HCT116 (cell line): ENCODE measurements around the gene TRIM56. TPM values are rescaled to one million over a fixed set of nuclear protein-coding genes. Genes with fewer than 3 reads are reported as not detected.

Source experiments
- ATAC-seq: fragments of 200-7000 bp; cut with Tn5 transposase; 2 replicates; pipeline ENCODE4 v1.9.1; 2020; ENCODE audit warnings: mild to moderate bottlenecking, moderate library complexity
- BruUV-seq: library from RNA; stranded (reverse); fragments of 400-500 nt; replicated peaks from 2 replicates; lab custom pipeline; 2021; lab: Mats Ljungman, UMichigan
- CTCF ChIA-PET: fragments of 300-600 bp; sonication (Branson Sonifier 250); formaldehyde crosslinking; loops from one replicate; lab custom pipeline; 2021; ENCODE audit warnings: antibody characterized with exemption; lab: Charles Lee
- POLR2A ChIA-PET: fragments of 300-600, 350-600 bp; sonication (Branson Sonifier 250); formaldehyde crosslinking; loops from one replicate; lab custom pipeline; 2021; ENCODE audit warnings: antibody characterized with exemption; lab: Charles Lee
- RAD21 ChIA-PET, 2 experiments: fragments of 300-600 bp; sonication (Branson Sonifier 250); formaldehyde crosslinking; loops; one replicate each; lab custom pipeline; 2023; ENCODE audit warnings: low total read pairs in 2 of 2; ENCODE audit not compliant: uncharacterized antibody in 2 of 2, unreplicated experiment in 2 of 2, low non-redundant PET in 1 of 2; lab: Charles Lee
- DNase-seq: peaks from one replicate; pipeline ENCODE4 v3.0.0-alpha.2; 2010; ENCODE audit warnings: low read depth, low spot score
- H2AFZ ChIP-seq: fragments of 200-600 bp; shearing (Covaris generic), sonication (generic); 2 replicates; pipeline ENCODE4 v1.6.1; 2017; ENCODE audit warnings: low read depth, mixed run types, mixed read lengths, antibody characterized with exemption, low read length; ENCODE audit not compliant: poor library complexity, severe bottlenecking
- H3K27ac ChIP-seq: 2 replicates; pipeline ENCODE4 v1.5.1; 2012; ENCODE audit warnings: low read depth, low read length
- H3K27me3 ChIP-seq: fragments of 200-600 bp; sonication (generic); 2 replicates; pipeline ENCODE4 v1.6.1; 2016; ENCODE audit warnings: mixed run types, low read length, mixed read lengths; ENCODE audit not compliant: insufficient read depth
- H3K36me3 ChIP-seq, 2 experiments: fragments of 200-500 bp in 1 of 2; fragments of 200-600 bp in 1 of 2; sonication (Bioruptor generic) in 1 of 2; sonication (generic) in 1 of 2; 2 replicates each; pipeline versions ENCODE4 v1.5.1 to v1.6.1; 2014 to 2016; ENCODE audit warnings: low read length in 2 of 2, inconsistent platforms in 1 of 2, mixed read lengths in 1 of 2, mixed run types in 1 of 2; ENCODE audit not compliant: insufficient read depth in 2 of 2, control insufficient read depth in 1 of 2
- H3K4me1 ChIP-seq, 2 experiments: fragments of 200-600 bp in 1 of 2; sonication (generic) in 1 of 2; 2 replicates each; pipeline versions ENCODE4 v1.5.1 to v1.6.1; 2012 to 2017; ENCODE audit warnings: low read length in 2 of 2, inconsistent platforms in 1 of 2, mild to moderate bottlenecking in 1 of 2, mixed read lengths in 1 of 2, mixed run types in 1 of 2, moderate library complexity in 1 of 2; ENCODE audit not compliant: insufficient read depth in 2 of 2, control insufficient read depth in 1 of 2
- H3K4me2 ChIP-seq: fragments of 200-600 bp; sonication (generic); 2 replicates; pipeline ENCODE4 v1.6.1; 2017; ENCODE audit warnings: mixed run types, low read length, mixed read lengths
- H3K4me3 ChIP-seq, 2 experiments: fragments of 200-600 bp in 1 of 2; sonication (generic) in 1 of 2; replicated peaks in 1 of 2; 2 replicates each; pipeline ENCODE4 v1.5.1; 2011 to 2016; ENCODE audit warnings: low read length in 2 of 2, control low read depth in 1 of 2, low read depth in 1 of 2, mild to moderate bottlenecking in 1 of 2, mixed read lengths in 1 of 2, mixed run types in 1 of 2
- H3K79me2 ChIP-seq: fragments of 200-600 bp; sonication (generic); 2 replicates; pipeline ENCODE4 v1.6.1; 2017; ENCODE audit warnings: mild to moderate bottlenecking, mixed run types, low read length, moderate library complexity, mixed read lengths; ENCODE audit not compliant: insufficient read depth
- H3K9ac ChIP-seq: fragments of 200-600 bp; sonication (generic); 2 replicates; pipeline ENCODE4 v1.6.1; 2016; ENCODE audit warnings: low read length, mixed read lengths
- H3K9me2 ChIP-seq: fragments of 200-600 bp; sonication (generic), shearing (Covaris generic); 2 replicates; pipeline ENCODE4 v1.6.1; 2017; ENCODE audit warnings: mixed run types, mild to moderate bottlenecking, moderate library complexity; ENCODE audit not compliant: insufficient read depth
- H3K9me3 ChIP-seq, 2 experiments: fragments of 200-500 bp in 1 of 2; fragments of 200-600 bp in 1 of 2; sonication (Bioruptor generic) in 1 of 2; sonication (generic) in 1 of 2; 2 replicates each; pipeline ENCODE4 v1.6.1; 2014 to 2017; ENCODE audit warnings: low read length in 2 of 2, mixed read lengths in 2 of 2, inconsistent platforms in 1 of 2, low read depth in 1 of 2, mild to moderate bottlenecking in 1 of 2, mixed run types in 1 of 2, moderate library complexity in 1 of 2; ENCODE audit not compliant: control insufficient read depth in 1 of 2, insufficient read depth in 1 of 2
- H4K20me1 ChIP-seq: fragments of 200-600 bp; sonication (generic), shearing (Covaris generic); 2 replicates; pipeline ENCODE4 v1.6.1; 2017; ENCODE audit warnings: mixed run types, mild to moderate bottlenecking, moderate library complexity; ENCODE audit not compliant: insufficient read depth
- CBX3 ChIP-seq: IDR thresholded peaks from 2 replicates; pipeline ENCODE4 v1.6.1; 2012; ENCODE audit warnings: low read depth
- EZH2phosphoT487 ChIP-seq: fragments of 200-600 bp; IDR thresholded peaks from 2 replicates; pipeline ENCODE4 v1.6.1; 2018; ENCODE audit warnings: antibody characterized with exemption, borderline replicate concordance
- FOSL1 ChIP-seq: IDR thresholded peaks from 2 replicates; pipeline ENCODE4 v1.6.1; 2012; ENCODE audit warnings: low read depth
- RAD21 ChIP-seq: IDR thresholded peaks from 2 replicates; pipeline ENCODE4 v1.6.1; 2012; ENCODE audit warnings: low read depth, mild to moderate bottlenecking
- YY1 ChIP-seq: IDR thresholded peaks from 2 replicates; pipeline ENCODE4 v1.6.1; 2011; ENCODE audit warnings: low read length, low read depth, moderate library complexity, mild to moderate bottlenecking; ENCODE audit not compliant: insufficient replicate concordance; ENCODE audit errors: extremely low read depth
- intact Hi-C: fragments of 100-400 bp; cut with micrococcal nuclease; formaldehyde crosslinking; loops from 2 replicates; pipeline ENCODE4 v1.10.0; 2022
- total RNA-seq: library from RNA; stranded (reverse); gene quantifications from one replicate; pipeline ENCODE4 v1.2.1, GENCODE V29; 2021; ENCODE audit not compliant: unreplicated experiment
- TF ChIP-seq, protein P1 (sequence below), 3 experiments: fragments of 200-600 bp in 1 of 3; sonication (generic) in 1 of 3; IDR thresholded peaks in 2 of 3; conservative IDR thresholded peaks in 1 of 3; 2 replicates each; pipeline ENCODE4 v1.5.1; 2012 to 2017; ENCODE audit warnings: low read depth in 2 of 3, low read length in 2 of 3, antibody characterized with exemption in 1 of 3, borderline replicate concordance in 1 of 3, control low read depth in 1 of 3, mild to moderate bottlenecking in 1 of 3, mixed read lengths in 1 of 3, mixed run types in 1 of 3, moderate library complexity in 1 of 3; ENCODE audit not compliant: insufficient read depth in 1 of 3

Gene TRIM56
- total RNA-seq, 1 experiment from 2014 or later: 25.9 TPM

DNA sequence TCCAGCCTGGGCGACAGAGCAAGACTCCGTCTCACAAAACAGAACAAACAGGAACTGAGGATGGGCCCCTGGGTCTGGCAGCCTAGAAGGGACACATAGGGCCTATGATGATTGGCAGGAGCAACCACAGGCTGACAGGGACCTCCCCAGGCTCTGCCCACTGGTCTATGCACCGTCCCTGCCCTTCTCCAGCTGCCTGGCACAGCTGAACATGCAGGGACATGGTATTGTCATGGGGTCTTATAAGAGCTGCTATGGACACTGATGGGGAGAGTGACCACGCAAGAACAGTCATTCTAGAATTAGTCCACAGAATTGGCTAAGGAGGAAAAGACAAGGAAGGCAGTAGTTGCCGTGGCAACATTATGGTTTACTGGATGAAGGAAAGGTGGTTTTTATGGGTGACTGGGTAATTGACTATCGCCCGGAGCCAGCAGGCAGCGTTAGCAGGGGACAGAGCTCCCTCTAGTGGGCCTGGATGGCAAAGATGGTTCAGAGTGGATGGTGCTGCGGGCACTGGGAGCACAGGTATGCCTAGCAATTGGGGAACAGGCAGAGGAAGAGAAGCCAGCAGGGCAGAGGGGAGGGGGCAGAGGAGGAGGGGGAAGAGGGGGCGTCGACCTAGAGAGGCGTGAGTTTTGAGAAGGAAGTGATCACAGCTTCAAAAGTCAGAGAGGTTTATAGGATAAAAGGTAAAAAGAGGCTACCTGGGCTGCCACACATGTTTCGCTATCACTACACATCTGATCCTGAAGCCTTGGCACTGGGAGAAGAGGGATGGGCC is 7.8 kb upstream of the TRIM56 start:
- H3K79me2 ChIP-seq: no peaks in the 10 kb centered on the region
- peak; percentile 98 for ATAC-seq
- peak; percentile 68 for DNase-seq
- intact Hi-C loops: loop anchor here (1.0 to 5.0 kb wide), 5 partner anchors 110 to 370 kb away; partner anchors contain the start of genes MUC12 and POP7
- no peak overlapping the region for H3K9ac ChIP-seq
- no peaks in the 10 kb centered on the region for H4K20me1 ChIP-seq
- no peaks in the 10 kb centered on the region for H3K27me3 ChIP-seq
- H2AFZ ChIP-seq: peak overlapping the region; percentile 81
- no peaks in the 10 kb centered on the region for H3K9me3 ChIP-seq
- POLR2A ChIA-PET: interaction anchor here (0.8 to 1.5 kb wide), 5 partner anchors 18 to 372 kb away, joined by 3 to 5 read pairs (median 3); partner anchors contain the start of genes EPHB4, POP7, SERPINE1 and UFSP1
- peaks cover 0 to 10% of the 10 kb centered on the region in 2 experiments; a peak in 2 of 4 replicates for H3K4me1 ChIP-seq
- no peak overlapping the region for H3K27ac ChIP-seq
- RAD21 ChIA-PET: interaction anchor here in 1 of 2 experiments (0.7 kb wide), 1 partner anchor 115 kb away, joined by 7 read pairs; no protein-coding TSS in a partner anchor
- H3K4me3 ChIP-seq: no peak overlapping the region
- peak overlapping the region; percentile 42 for H3K4me2 ChIP-seq
- TF ChIP-seq CBX3: peak; percentile 66; the same call in 1 of the 2 replicates
- TF ChIP-seq, protein P1, sequence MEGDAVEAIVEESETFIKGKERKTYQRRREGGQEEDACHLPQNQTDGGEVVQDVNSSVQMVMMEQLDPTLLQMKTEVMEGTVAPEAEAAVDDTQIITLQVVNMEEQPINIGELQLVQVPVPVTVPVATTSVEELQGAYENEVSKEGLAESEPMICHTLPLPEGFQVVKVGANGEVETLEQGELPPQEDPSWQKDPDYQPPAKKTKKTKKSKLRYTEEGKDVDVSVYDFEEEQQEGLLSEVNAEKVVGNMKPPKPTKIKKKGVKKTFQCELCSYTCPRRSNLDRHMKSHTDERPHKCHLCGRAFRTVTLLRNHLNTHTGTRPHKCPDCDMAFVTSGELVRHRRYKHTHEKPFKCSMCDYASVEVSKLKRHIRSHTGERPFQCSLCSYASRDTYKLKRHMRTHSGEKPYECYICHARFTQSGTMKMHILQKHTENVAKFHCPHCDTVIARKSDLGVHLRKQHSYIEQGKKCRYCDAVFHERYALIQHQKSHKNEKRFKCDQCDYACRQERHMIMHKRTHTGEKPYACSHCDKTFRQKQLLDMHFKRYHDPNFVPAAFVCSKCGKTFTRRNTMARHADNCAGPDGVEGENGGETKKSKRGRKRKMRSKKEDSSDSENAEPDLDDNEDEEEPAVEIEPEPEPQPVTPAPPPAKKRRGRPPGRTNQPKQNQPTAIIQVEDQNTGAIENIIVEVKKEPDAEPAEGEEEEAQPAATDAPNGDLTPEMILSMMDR (IDR thresholded peaks at IDR 0.05 in 2 of 3, conservative IDR thresholded peaks at IDR 0.05 in 1 of 3; ENCODE audit: borderline replicate concordance in 1 of 3, insufficient read depth in 1 of 3, low read depth in 2 of 3, low read length in 2 of 3): peak; percentile 88 to 96 (median 95)
- TF ChIP-seq FOSL1: no peak
- peak; percentile 67 for TF ChIP-seq YY1
- peak; percentile 94 for TF ChIP-seq RAD21
- TF ChIP-seq EZH2phosphoT487: no peak
- H3K9me2 ChIP-seq: no peaks in the 10 kb centered on the region
- BruUV-seq: no TSS peak
- CTCF ChIA-PET: interaction anchor here (0.7 to 1.7 kb wide), 25 partner anchors 8 to 493 kb away, joined by 3 to 12 read pairs (median 4); partner anchors contain the start of genes FBXO24, LRCH4, POP7 and SERPINE1
- H3K36me3 ChIP-seq: no peaks in the 10 kb centered on the region
